Measurements from ENCODE around the gene DOHH.

DOHH gene

DNA sequence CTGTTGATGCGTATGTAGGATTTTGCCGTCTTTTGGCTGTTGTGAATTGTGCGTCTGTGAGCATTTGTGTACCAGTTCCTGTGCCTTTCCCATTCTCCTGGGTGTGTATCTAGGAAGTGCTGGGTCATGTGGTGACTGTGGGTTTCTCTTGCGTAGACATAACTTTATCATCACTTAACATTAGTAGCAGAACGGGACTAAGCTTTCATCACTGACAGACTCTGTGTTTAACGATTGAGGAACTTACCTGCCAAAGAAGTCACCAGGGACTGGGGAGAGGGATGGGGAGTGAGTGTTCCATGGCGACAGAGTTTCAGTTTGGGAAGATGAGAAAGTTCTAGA, 20.6 kb upstream of the DOHH start:
- Histone ChIP-seq H3K9me3 (ENCODE audit: low read length) (no peaks in the 10 kb centered on the region), H3K36me3 (ENCODE audit: insufficient read depth, low read length) (peaks cover 40% of the 10 kb centered on the region), H4K20me1 (ENCODE audit: insufficient read depth, low read length) (no peaks in the 10 kb centered on the region), H3K4me3 (ENCODE audit: low read depth, low read length, poor library complexity, severe bottlenecking) (no peak overlapping the region), H3K4me2 (ENCODE audit: low read length) (no peak overlapping the region), H3K9me2 (ENCODE audit: low read depth, low read length) (no peaks in the 10 kb centered on the region), H3K9ac (ENCODE audit: low read length) (no peak overlapping the region), H3F3A (ENCODE audit: insufficient read depth, low read length) (no peaks in the 10 kb centered on the region), H3K79me2 (ENCODE audit: insufficient read depth, low read length) (no peaks in the 10 kb centered on the region), H3K4me1 (ENCODE audit: insufficient read depth, low read length, severe bottlenecking) (peaks cover 11% of the 10 kb centered on the region), H3K27me3 (ENCODE audit: insufficient read depth, low read length) (no peaks in the 10 kb centered on the region), H2AFZ (ENCODE audit: low read length) (no peak overlapping the region), H3K27ac (ENCODE audit: low read depth, low read length, poor library complexity, severe bottlenecking) (no peak overlapping the region)
- TF ChIP-seq EZH2 (IDR thresholded peaks at IDR 0.05; ENCODE audit: borderline replicate concordance, low read length), result no peak
- TF ChIP-seq, protein P1, sequence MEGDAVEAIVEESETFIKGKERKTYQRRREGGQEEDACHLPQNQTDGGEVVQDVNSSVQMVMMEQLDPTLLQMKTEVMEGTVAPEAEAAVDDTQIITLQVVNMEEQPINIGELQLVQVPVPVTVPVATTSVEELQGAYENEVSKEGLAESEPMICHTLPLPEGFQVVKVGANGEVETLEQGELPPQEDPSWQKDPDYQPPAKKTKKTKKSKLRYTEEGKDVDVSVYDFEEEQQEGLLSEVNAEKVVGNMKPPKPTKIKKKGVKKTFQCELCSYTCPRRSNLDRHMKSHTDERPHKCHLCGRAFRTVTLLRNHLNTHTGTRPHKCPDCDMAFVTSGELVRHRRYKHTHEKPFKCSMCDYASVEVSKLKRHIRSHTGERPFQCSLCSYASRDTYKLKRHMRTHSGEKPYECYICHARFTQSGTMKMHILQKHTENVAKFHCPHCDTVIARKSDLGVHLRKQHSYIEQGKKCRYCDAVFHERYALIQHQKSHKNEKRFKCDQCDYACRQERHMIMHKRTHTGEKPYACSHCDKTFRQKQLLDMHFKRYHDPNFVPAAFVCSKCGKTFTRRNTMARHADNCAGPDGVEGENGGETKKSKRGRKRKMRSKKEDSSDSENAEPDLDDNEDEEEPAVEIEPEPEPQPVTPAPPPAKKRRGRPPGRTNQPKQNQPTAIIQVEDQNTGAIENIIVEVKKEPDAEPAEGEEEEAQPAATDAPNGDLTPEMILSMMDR (IDR thresholded peaks at IDR 0.05; ENCODE audit: low read length), result no peak

DNA sequence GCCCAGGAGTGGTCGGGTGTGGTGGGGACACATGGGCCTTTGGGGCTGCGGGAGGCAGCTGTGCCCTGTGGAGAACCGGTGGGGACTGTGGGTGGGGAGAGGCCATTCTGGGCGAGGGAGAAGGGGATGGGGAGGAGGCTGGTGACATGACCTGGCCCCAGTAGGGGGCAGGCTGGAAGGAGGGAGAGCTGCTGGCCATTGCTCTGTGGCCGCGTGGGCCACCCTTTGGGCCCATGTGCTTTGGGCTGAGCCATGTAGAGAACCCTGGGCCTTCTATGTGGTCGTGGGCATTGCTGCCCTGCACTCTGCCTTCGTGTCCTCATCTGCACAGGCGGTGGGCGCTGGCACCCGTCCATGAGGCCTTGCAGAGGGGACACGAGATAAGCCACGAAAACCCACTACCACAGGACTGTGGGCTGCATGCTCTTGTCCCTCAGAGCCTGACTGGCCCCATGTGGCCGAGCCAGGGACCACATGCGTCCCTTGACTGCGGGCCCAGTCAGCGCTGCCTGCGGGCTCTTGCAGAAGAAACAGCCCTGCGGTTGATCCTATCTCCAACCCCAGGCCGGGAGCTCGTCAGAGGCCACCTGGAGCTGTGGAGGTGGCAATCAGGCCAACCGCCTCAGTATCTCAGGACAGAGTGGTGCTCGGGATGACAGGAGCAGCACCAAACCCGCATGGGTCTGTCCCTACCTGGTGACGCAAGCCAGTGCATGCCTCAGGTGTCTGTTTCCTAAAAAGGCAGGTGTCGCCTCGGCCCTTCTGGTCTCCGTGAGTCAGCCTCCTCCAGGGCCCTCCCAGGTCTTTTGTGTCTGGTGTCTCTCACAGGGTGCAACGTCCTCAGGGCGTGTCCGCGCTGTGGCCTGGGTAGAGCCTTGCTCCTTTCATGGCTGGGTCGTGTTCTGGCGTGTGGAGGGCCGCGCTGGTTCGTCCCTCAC, 20.0 kb upstream of the DOHH start:
- Histone ChIP-seq H3K4me1 (ENCODE audit: insufficient read depth, low read length, severe bottlenecking) (peaks cover 17% of the 10 kb centered on the region), H3K9me2 (ENCODE audit: low read depth, low read length) (no peaks in the 10 kb centered on the region), H4K20me1 (ENCODE audit: insufficient read depth, low read length) (no peaks in the 10 kb centered on the region), H3K79me2 (ENCODE audit: insufficient read depth, low read length) (no peaks in the 10 kb centered on the region), H3K4me3 (ENCODE audit: low read depth, low read length, poor library complexity, severe bottlenecking) (no peak overlapping the region), H3K36me3 (ENCODE audit: insufficient read depth, low read length) (peaks cover 35% of the 10 kb centered on the region; the same call in 1 of the 2 replicates), H3K4me2 (ENCODE audit: low read length) (no peak overlapping the region), H2AFZ (ENCODE audit: low read length) (no peak overlapping the region), H3K27me3 (ENCODE audit: insufficient read depth, low read length) (no peaks in the 10 kb centered on the region), H3F3A (ENCODE audit: insufficient read depth, low read length) (no peaks in the 10 kb centered on the region), H3K27ac (ENCODE audit: low read depth, low read length, poor library complexity, severe bottlenecking) (no peak overlapping the region), H3K9ac (ENCODE audit: low read length) (no peak overlapping the region), H3K9me3 (ENCODE audit: low read length) (no peaks in the 10 kb centered on the region)
- no peak for TF ChIP-seq EZH2 (IDR thresholded peaks at IDR 0.05; ENCODE audit: borderline replicate concordance, low read length)
- TF ChIP-seq, protein P1 (IDR thresholded peaks at IDR 0.05; ENCODE audit: low read length), result no peak

DNA sequence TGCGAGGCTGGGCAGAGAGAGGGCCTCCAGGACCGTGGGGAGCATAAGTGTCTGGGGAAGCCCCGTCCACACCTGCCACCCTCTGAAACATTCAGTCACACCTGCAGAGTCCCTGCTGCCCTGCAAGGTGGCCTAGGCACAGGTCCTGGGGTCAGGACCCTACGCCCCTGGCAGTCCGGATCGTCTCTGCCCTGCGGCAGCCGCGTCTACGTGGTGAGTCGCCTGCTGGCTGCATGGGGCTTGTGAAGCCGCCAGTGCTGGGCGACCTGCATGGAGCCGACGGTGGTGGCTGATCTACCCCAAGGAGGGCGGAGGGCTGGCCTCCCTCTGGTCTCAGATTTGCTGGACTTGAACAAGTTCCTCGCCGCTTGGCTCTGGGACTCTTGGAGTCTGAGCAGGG, 18.7 kb upstream of the DOHH start:
- H3K4me3 ChIP-seq (ENCODE audit: low read depth, low read length, poor library complexity, severe bottlenecking), result no peak overlapping the region
- no peak for TF ChIP-seq EZH2 (IDR thresholded peaks at IDR 0.05; ENCODE audit: borderline replicate concordance, low read length)
- TF ChIP-seq, protein P1 (IDR thresholded peaks at IDR 0.05; ENCODE audit: low read length), result no peak
- peaks cover 17% of the 10 kb centered on the region for H3K4me1 ChIP-seq (ENCODE audit: insufficient read depth, low read length, severe bottlenecking)
- H3K27me3 ChIP-seq (ENCODE audit: insufficient read depth, low read length), result no peaks in the 10 kb centered on the region
- H2AFZ ChIP-seq (ENCODE audit: low read length), result no peak overlapping the region
- H3K27ac ChIP-seq (ENCODE audit: low read depth, low read length, poor library complexity, severe bottlenecking), result no peak overlapping the region
- no peak overlapping the region for H3K4me2 ChIP-seq (ENCODE audit: low read length)
- no peaks in the 10 kb centered on the region for H3K9me2 ChIP-seq (ENCODE audit: low read depth, low read length)
- H3K9ac ChIP-seq (ENCODE audit: low read length), result no peak overlapping the region
- H3K36me3 ChIP-seq (ENCODE audit: insufficient read depth, low read length), result peaks cover 28% of the 10 kb centered on the region; the same call in 1 of the 2 replicates
- H4K20me1 ChIP-seq (ENCODE audit: insufficient read depth, low read length), result no peaks in the 10 kb centered on the region
- no peaks in the 10 kb centered on the region for H3F3A ChIP-seq (ENCODE audit: insufficient read depth, low read length)
- no peaks in the 10 kb centered on the region for H3K9me3 ChIP-seq (ENCODE audit: low read length)
- no peaks in the 10 kb centered on the region for H3K79me2 ChIP-seq (ENCODE audit: insufficient read depth, low read length)
